ENCODE data around the gene GPR146. TPM values are rescaled to one million over a fixed set of nuclear protein-coding genes. Genes with fewer than 3 reads are reported as not detected.

The GPR146 gene
- total and polyA plus RNA-seq, 2 donors from 2014 or later: 7.6 to 10.3 TPM

DNA sequence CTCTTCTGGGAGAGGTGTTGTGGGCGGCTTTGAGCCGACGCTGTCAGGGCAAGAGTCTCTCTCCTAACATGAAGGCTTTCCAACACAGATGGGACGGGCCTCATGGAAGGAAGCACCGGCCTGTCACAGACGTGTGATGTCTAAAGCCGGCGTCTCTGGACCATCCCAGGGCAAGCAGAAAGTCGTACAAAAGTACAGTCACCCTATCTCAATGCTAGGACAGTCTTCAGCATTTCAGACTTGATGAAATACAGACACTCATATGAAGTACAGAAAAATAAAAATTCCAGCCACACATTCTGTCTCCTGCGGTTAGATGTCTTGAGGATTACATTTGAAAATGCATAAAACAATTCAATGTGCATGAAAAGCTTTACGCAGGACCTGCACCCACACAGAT is 30.8 kb upstream of the GPR146 start:
- TF ChIP-seq, protein P1, sequence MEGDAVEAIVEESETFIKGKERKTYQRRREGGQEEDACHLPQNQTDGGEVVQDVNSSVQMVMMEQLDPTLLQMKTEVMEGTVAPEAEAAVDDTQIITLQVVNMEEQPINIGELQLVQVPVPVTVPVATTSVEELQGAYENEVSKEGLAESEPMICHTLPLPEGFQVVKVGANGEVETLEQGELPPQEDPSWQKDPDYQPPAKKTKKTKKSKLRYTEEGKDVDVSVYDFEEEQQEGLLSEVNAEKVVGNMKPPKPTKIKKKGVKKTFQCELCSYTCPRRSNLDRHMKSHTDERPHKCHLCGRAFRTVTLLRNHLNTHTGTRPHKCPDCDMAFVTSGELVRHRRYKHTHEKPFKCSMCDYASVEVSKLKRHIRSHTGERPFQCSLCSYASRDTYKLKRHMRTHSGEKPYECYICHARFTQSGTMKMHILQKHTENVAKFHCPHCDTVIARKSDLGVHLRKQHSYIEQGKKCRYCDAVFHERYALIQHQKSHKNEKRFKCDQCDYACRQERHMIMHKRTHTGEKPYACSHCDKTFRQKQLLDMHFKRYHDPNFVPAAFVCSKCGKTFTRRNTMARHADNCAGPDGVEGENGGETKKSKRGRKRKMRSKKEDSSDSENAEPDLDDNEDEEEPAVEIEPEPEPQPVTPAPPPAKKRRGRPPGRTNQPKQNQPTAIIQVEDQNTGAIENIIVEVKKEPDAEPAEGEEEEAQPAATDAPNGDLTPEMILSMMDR (IDR thresholded peaks at IDR 0.05; ENCODE audit: borderline replicate concordance, extremely low read depth, insufficient read depth): no peak
- no peak for FAIRE-seq
- H3K4me3 ChIP-seq (ENCODE audit: low read length in 3 of 3): no peak overlapping the region

DNA sequence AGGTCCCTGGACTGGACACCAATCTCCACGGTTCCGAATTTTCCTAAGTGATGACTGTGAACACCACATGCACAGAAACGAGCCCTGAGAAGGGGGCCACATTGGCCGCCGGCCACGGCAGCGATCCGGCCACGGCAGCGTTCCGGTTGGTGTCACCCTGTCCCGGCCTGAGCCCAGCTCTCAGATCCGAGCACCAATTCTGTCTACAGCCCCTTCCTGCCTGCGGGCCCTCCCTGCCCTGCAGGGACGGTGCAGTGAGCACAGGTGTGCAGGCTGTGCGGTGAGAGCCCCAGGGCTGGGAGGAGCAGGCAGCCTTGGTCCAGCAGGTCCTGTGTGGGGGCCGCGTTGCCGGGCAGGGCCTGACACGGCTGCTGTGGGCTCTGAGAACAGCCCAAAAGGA is 29.7 kb upstream of the GPR146 start:
- DNase-seq: no peak

More for the DNA sequence above, 30.8 kb upstream of the GPR146 start:
- Histone ChIP-seq H3K4me1 (ENCODE audit: control insufficient read depth in 2 of 3, insufficient read depth in 2 of 3, low read depth in 1 of 3, low read length in 3 of 3) (peaks cover 0 to 14% (median 4%) of the 10 kb centered on the region in 3 donors), H3K27me3 (ENCODE audit: control insufficient read depth, insufficient read depth, low read length) (no peaks in the 10 kb centered on the region), H3K36me3 (ENCODE audit: control insufficient read depth in 2 of 3, insufficient read depth in 3 of 3, low read length in 3 of 3) (peaks cover 2 to 4% (median 2%) of the 10 kb centered on the region in 3 donors), H3K27ac (ENCODE audit: low read depth in 2 of 2, low read length in 2 of 2) (no peak overlapping the region), H3K9ac (ENCODE audit: low read length in 3 of 3) (no peak overlapping the region), H3K9me3 (ENCODE audit: control insufficient read depth in 2 of 3, insufficient read depth in 1 of 3, low read length in 3 of 3) (peaks cover 0 to 2% (median 0%) of the 10 kb centered on the region in 3 donors)
- intact Hi-C loops (cut with DNase I): no loop called here
- no peak for DNase-seq

DNA sequence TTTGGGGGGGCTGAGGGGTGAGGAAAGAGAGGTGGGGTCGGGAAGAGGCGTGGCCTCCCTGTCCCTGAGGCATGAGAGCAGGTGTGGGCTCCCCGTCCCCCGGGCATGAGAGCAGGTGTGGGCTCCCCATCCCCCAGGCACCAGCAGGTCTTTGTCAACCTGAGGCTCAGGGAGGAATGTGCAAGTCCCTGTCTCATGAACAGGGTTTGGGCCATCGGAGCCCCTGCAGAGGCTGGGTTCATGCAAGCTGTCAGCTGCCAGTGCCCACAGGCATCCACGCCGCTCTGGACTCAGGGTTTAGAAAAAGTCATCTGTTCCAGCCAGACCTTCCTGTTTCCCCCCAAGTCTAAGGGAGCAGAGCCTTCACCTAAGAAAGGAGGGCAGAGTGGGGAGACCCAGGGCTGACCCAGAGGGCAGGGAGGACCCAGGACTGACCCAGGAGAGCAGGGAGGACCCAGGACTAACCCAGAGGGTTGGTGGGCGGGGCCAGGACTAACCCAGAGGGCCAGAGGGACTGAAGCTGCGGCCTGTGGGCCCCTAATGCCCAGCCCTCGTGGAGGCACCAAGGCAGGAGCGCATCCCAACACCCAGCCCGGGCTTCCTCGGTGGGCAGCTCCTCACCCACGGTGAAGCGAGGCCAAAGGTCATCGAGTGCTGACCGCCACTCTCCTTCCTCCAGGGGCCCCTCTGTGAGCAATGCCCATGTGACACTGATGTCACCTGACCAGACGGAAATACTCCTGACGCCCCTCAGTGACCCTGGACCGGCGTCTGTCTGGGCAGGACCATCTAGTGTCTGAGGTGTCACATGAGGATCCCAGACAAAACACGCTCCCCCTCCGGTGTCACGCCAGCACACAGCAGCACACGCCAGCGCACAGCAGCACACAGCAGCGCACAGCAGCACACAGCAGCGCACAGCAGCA is 28.9 kb upstream of the GPR146 start:
- Histone ChIP-seq H3K27me3 (ENCODE audit: control insufficient read depth, insufficient read depth, low read length) (no peaks in the 10 kb centered on the region), H3K4me1 (ENCODE audit: control insufficient read depth in 2 of 3, insufficient read depth in 2 of 3, low read depth in 1 of 3, low read length in 3 of 3) (peaks cover 0 to 14% (median 4%) of the 10 kb centered on the region in 3 donors), H3K4me3 (ENCODE audit: low read length in 3 of 3) (no peak overlapping the region), H3K27ac (ENCODE audit: low read depth in 2 of 2, low read length in 2 of 2) (no peak overlapping the region), H3K9ac (ENCODE audit: low read length in 3 of 3) (no peak overlapping the region), H3K36me3 (ENCODE audit: control insufficient read depth in 2 of 3, insufficient read depth in 3 of 3, low read length in 3 of 3) (peaks cover 0 to 2% (median 0%) of the 10 kb centered on the region in 3 donors), H3K9me3 (ENCODE audit: control insufficient read depth in 2 of 3, insufficient read depth in 1 of 3, low read length in 3 of 3) (no peaks in the 10 kb centered on the region)
- intact Hi-C loops (cut with DNase I): no loop called here
- FAIRE-seq (no peak), DNase-seq (peak in 3 of 5 donors; percentile 48 to 67 (median 65))
- TF ChIP-seq, protein P1 (IDR thresholded peaks at IDR 0.05; ENCODE audit: borderline replicate concordance, extremely low read depth, insufficient read depth): no peak

More for the DNA sequence above, 29.7 kb upstream of the GPR146 start:
- intact Hi-C loops (cut with DNase I): no loop called here
- Histone ChIP-seq H3K4me3 (ENCODE audit: low read length in 3 of 3) (no peak overlapping the region), H3K27me3 (ENCODE audit: control insufficient read depth, insufficient read depth, low read length) (no peaks in the 10 kb centered on the region), H3K9ac (ENCODE audit: low read length in 3 of 3) (no peak overlapping the region), H3K9me3 (ENCODE audit: control insufficient read depth in 2 of 3, insufficient read depth in 1 of 3, low read length in 3 of 3) (no peaks in the 10 kb centered on the region), H3K36me3 (ENCODE audit: control insufficient read depth in 2 of 3, insufficient read depth in 3 of 3, low read length in 3 of 3) (peaks cover 0 to 3% (median 2%) of the 10 kb centered on the region in 3 donors), H3K27ac (ENCODE audit: low read depth in 2 of 2, low read length in 2 of 2) (no peak overlapping the region), H3K4me1 (ENCODE audit: control insufficient read depth in 2 of 3, insufficient read depth in 2 of 3, low read depth in 1 of 3, low read length in 3 of 3) (peaks cover 0 to 14% (median 4%) of the 10 kb centered on the region in 3 donors)
- TF ChIP-seq, protein P1 (IDR thresholded peaks at IDR 0.05; ENCODE audit: borderline replicate concordance, extremely low read depth, insufficient read depth): no peak
- no peak for FAIRE-seq

Measured in kidney (tissue), 14 donors.